ENCODE measurements around the gene CXCL12. TPM values are rescaled to one million over a fixed set of nuclear protein-coding genes. Genes with fewer than 3 reads are reported as not detected.

The CXCL12 gene
- total RNA-seq, 1 experiment from 2014 or later = 0.47 TPM

GRCh38 chr10:44363716-44364115, 21.2 kb downstream of the CXCL12 start:
- Histone ChIP-seq H3K79me2 (ENCODE audit: low read length) (no peaks in the 10 kb centered on the region), H3K9me2 (replicated peaks; ENCODE audit: low read length) (no peaks in the 10 kb centered on the region), H3K27me3 (ENCODE audit: low read length) (peaks cover 37% of the 10 kb centered on the region), H3K9me3 (ENCODE audit: low read length) (no peaks in the 10 kb centered on the region), H3K36me3 (ENCODE audit: low read depth, low read length) (no peaks in the 10 kb centered on the region), H4K20me1 (ENCODE audit: low read length) (no peaks in the 10 kb centered on the region), H3K4me1 (ENCODE audit: insufficient read depth, low read length) (no peaks in the 10 kb centered on the region), H3K4me3 (ENCODE audit: low read length) (no peak overlapping the region), H3F3A (ENCODE audit: low read length, unreplicated experiment) (no peaks in the 10 kb centered on the region), H3K27ac (ENCODE audit: low read length) (no peak overlapping the region), H3K4me2 (ENCODE audit: low read length) (no peak overlapping the region), H3K9ac (ENCODE audit: low read length) (no peak overlapping the region), H2AFZ (ENCODE audit: low read length) (no peak overlapping the region)
- no TSS peak for BruUV-seq (replicated peaks)
- ChIA-PET CTCF (no interaction called here), POLR2A (ENCODE audit: unreplicated experiment) (no interaction called here)
- intact Hi-C loops (cut with micrococcal nuclease) = no loop called here
- ATAC-seq (no peak), DNase-seq (no peak)
- TF ChIP-seq EZH2phosphoT487 (IDR thresholded peaks at IDR 0.05; ENCODE audit: borderline replicate concordance, low read length) (no peak), CTCF (conservative IDR thresholded peaks at IDR 0.05; ENCODE audit: low read depth, low read length) (no peak), EZH2 (IDR thresholded peaks at IDR 0.05; ENCODE audit: low read length, unreplicated experiment) (no peak)

GRCh38 chr10:44362866-44363711, 21.8 kb downstream of the CXCL12 start:
- POLR2A ChIA-PET (ENCODE audit: unreplicated experiment) = no interaction called here

More at GRCh38 chr10:44362866-44363711, 21.8 kb downstream of the CXCL12 start:
- H3K9me2 ChIP-seq (replicated peaks; ENCODE audit: low read length) = no peaks in the 10 kb centered on the region
- intact Hi-C loops (cut with micrococcal nuclease) = no loop called here
- no peak overlapping the region for H3K4me3 ChIP-seq (ENCODE audit: low read length)
- CTCF ChIA-PET = no interaction called here
- no peaks in the 10 kb centered on the region for H3K79me2 ChIP-seq (ENCODE audit: low read length)
- H3K9me3 ChIP-seq (ENCODE audit: low read length) = no peaks in the 10 kb centered on the region
- H3K36me3 ChIP-seq (ENCODE audit: low read depth, low read length) = no peaks in the 10 kb centered on the region
- no peaks in the 10 kb centered on the region for H4K20me1 ChIP-seq (ENCODE audit: low read length)
- peaks cover 37% of the 10 kb centered on the region for H3K27me3 ChIP-seq (ENCODE audit: low read length)
- BruUV-seq (replicated peaks) = no TSS peak
- H3K9ac ChIP-seq (ENCODE audit: low read length) = no peak overlapping the region
- TF ChIP-seq CTCF (conservative IDR thresholded peaks at IDR 0.05; ENCODE audit: low read depth, low read length) (no peak), EZH2 (IDR thresholded peaks at IDR 0.05; ENCODE audit: low read length, unreplicated experiment) (no peak), EZH2phosphoT487 (IDR thresholded peaks at IDR 0.05; ENCODE audit: borderline replicate concordance, low read length) (no peak)
- ATAC-seq (no peak), DNase-seq (no peak)
- no peak overlapping the region for H3K27ac ChIP-seq (ENCODE audit: low read length)
- H3F3A ChIP-seq (ENCODE audit: low read length, unreplicated experiment) = no peaks in the 10 kb centered on the region
- H3K4me1 ChIP-seq (ENCODE audit: insufficient read depth, low read length) = no peaks in the 10 kb centered on the region
- H2AFZ ChIP-seq (ENCODE audit: low read length) = no peak overlapping the region
- no peak overlapping the region for H3K4me2 ChIP-seq (ENCODE audit: low read length)
